Mesodermal cell (in vitro differentiated cells): Measurements from ENCODE around the gene HMGN5. TPM values are rescaled to one million over a fixed set of nuclear protein-coding genes. Genes with fewer than 3 reads are reported as not detected.

ENCODE experiments used
- H3K27ac ChIP-seq: 2 replicates; pipeline ENCODE4 v1.7.0; 2013; ENCODE audit warnings: mild to moderate bottlenecking, low read depth, low read length, moderate library complexity; ENCODE audit not compliant: severe bottlenecking
- H3K36me3 ChIP-seq: 2 replicates; pipeline ENCODE4 v1.7.1; 2013; ENCODE audit warnings: mild to moderate bottlenecking, low read length, moderate library complexity; ENCODE audit not compliant: control insufficient read depth, insufficient read depth
- H3K4me1 ChIP-seq: one replicate; pipeline ENCODE4 v1.7.1; 2013; ENCODE audit warnings: mild to moderate bottlenecking, low read length; ENCODE audit not compliant: insufficient read depth, control insufficient read depth, poor library complexity, severe bottlenecking
- H3K4me3 ChIP-seq: 2 replicates; pipeline ENCODE4 v1.7.0; 2013; ENCODE audit warnings: low read length, control low read depth, mild to moderate bottlenecking; ENCODE audit not compliant: insufficient read depth, poor library complexity, severe bottlenecking; ENCODE audit errors: extremely low read depth
- H3K9me3 ChIP-seq: 2 replicates; pipeline ENCODE4 v1.7.1; 2013; ENCODE audit warnings: mild to moderate bottlenecking, low read length, moderate library complexity; ENCODE audit not compliant: control insufficient read depth
- WGBS, 2 experiments: methylation state at CpG; one replicate each; pipeline ENCODE4 v1.1.5; 2013; ENCODE audit warnings: missing lambda C conversion rate in 2 of 2; ENCODE audit not compliant: insufficient coverage in 2 of 2; 5-methylcytosine and 5-hydroxymethylcytosine counted together
- polyA plus RNA-seq, 2 experiments: library from polyadenylated mRNA; stranded (reverse); fragments of 50-300 nt; gene quantifications; one replicate each; pipeline ENCODE4 v1.2.3, GENCODE V29; 2013

Gene HMGN5
- polyA plus RNA-seq (2013, experiment 1 of 2), result 10.2 TPM
- polyA plus RNA-seq (2013, experiment 2 of 2), result 14.8 TPM

GRCh38 chrX:81201671-81202455, at the start of gene HMGN5, which contains the start of gene SH3BGRL:
HMGN5 (minus strand) TSS chrX:81201913; CDS start chrX:81121549, 80,364 bp downstream.
SH3BGRL (plus strand) TSS chrX:81202102; CDS start chrX:81202201, 99 bp downstream.
- Histone ChIP-seq H3K4me3 (peak within 1 kb of the TSS; percentile 54), H3K9me3 (no peaks in the 10 kb centered on the region), H3K36me3 (peaks cover 10% of the 10 kb centered on the region), H3K27ac (peak within 1 kb of the TSS; percentile 81), H3K4me1 (no peaks in the 10 kb centered on the region)
- 0 to 2% methylated on average over 7 to 8 of the region's 23 CpGs for WGBS, 2 experiments

- no peak overlapping the region for H3K4me3 ChIP-seq
- 80% methylated on average over 2 of the region's 7 CpGs; no CpG with 5 or more reads in 1 of the 2 experiments for WGBS, 2 experiments
- H3K36me3 ChIP-seq, result peaks cover 20% of the 10 kb centered on the region
- no peaks in the 10 kb centered on the region for H3K9me3 ChIP-seq
- H3K27ac ChIP-seq, result no peak overlapping the region
- no peaks in the 10 kb centered on the region for H3K4me1 ChIP-seq
These were observed 40.0 kb upstream of the HMGN5 start for GRCh38 chrX:81241753-81242152.

GRCh38 chrX:81240701-81241331, 39.1 kb upstream of the HMGN5 start:
- WGBS, 2 experiments, result no CpG with 5 or more reads among the region's 4 CpGs
- H3K4me1 ChIP-seq, result no peaks in the 10 kb centered on the region
- H3K27ac ChIP-seq, result no peak overlapping the region
- H3K4me3 ChIP-seq, result no peak overlapping the region
- no peaks in the 10 kb centered on the region for H3K9me3 ChIP-seq
- peaks cover 20% of the 10 kb centered on the region for H3K36me3 ChIP-seq

GRCh38 chrX:81238166-81238565, 36.5 kb upstream of the HMGN5 start:
- no peak overlapping the region for H3K27ac ChIP-seq
- 100% methylated on average over 1 of the region's 4 CpGs; no CpG with 5 or more reads in 1 of the 2 experiments for WGBS, 2 experiments
- H3K4me3 ChIP-seq, result no peak overlapping the region
- peaks cover 20% of the 10 kb centered on the region for H3K36me3 ChIP-seq
- H3K9me3 ChIP-seq, result no peaks in the 10 kb centered on the region
- no peaks in the 10 kb centered on the region for H3K4me1 ChIP-seq

- Histone ChIP-seq H3K36me3 (peaks cover 19% of the 10 kb centered on the region), H3K9me3 (no peaks in the 10 kb centered on the region), H3K4me1 (no peaks in the 10 kb centered on the region), H3K4me3 (no peak overlapping the region), H3K27ac (no peak overlapping the region)
- no CpG with 5 or more reads among the region's 1 CpG for WGBS, 2 experiments
These were observed 35.8 kb upstream of the HMGN5 start for GRCh38 chrX:81237516-81237915.

GRCh38 chrX:81232218-81232617, 30.5 kb upstream of the HMGN5 start:
- no peaks in the 10 kb centered on the region for H3K9me3 ChIP-seq
- WGBS, 2 experiments, result 100% methylated on average over 1 of the region's 1 CpG
- no peak overlapping the region for H3K4me3 ChIP-seq
- H3K4me1 ChIP-seq, result no peaks in the 10 kb centered on the region
- H3K36me3 ChIP-seq, result peaks cover under 1% of the 10 kb centered on the region
- H3K27ac ChIP-seq, result no peak overlapping the region

- no peaks in the 10 kb centered on the region for H3K9me3 ChIP-seq
- H3K36me3 ChIP-seq, result no peaks in the 10 kb centered on the region
- H3K27ac ChIP-seq, result no peak overlapping the region
- H3K4me1 ChIP-seq, result no peaks in the 10 kb centered on the region
- no CpG with 5 or more reads among the region's 1 CpG for WGBS, 2 experiments
- no peak overlapping the region for H3K4me3 ChIP-seq
These were observed 29.8 kb upstream of the HMGN5 start for GRCh38 chrX:81231476-81231875.

- Histone ChIP-seq H3K27ac (no peak overlapping the region), H3K4me3 (no peak overlapping the region), H3K4me1 (no peaks in the 10 kb centered on the region), H3K36me3 (no peaks in the 10 kb centered on the region), H3K9me3 (no peaks in the 10 kb centered on the region)
- WGBS, 2 experiments, result 86% methylated on average over 1 of the region's 2 CpGs; no CpG with 5 or more reads in 1 of the 2 experiments
These were observed 28.2 kb upstream of the HMGN5 start for GRCh38 chrX:81229901-81230300.

GRCh38 chrX:81229229-81229628, 27.5 kb upstream of the HMGN5 start:
- H3K9me3 ChIP-seq, result no peaks in the 10 kb centered on the region
- no peak overlapping the region for H3K4me3 ChIP-seq
- no peaks in the 10 kb centered on the region for H3K36me3 ChIP-seq
- H3K4me1 ChIP-seq, result no peaks in the 10 kb centered on the region
- WGBS, 2 experiments, result no CpG with 5 or more reads among the region's 3 CpGs
- no peak overlapping the region for H3K27ac ChIP-seq

- Histone ChIP-seq H3K4me1 (no peaks in the 10 kb centered on the region), H3K36me3 (peaks cover 4% of the 10 kb centered on the region), H3K9me3 (no peaks in the 10 kb centered on the region), H3K4me3 (no peak overlapping the region), H3K27ac (no peak overlapping the region)
- no CpG with 5 or more reads among the region's 1 CpG for WGBS, 2 experiments
These were observed 14.0 kb upstream of the HMGN5 start for GRCh38 chrX:81215685-81216084.

GRCh38 chrX:81208916-81209315, 7.2 kb upstream of the HMGN5 start:
- WGBS, 2 experiments, result 73% methylated on average over 3 of the region's 8 CpGs; no CpG with 5 or more reads in 1 of the 2 experiments
- no peaks in the 10 kb centered on the region for H3K9me3 ChIP-seq
- no peak overlapping the region for H3K27ac ChIP-seq
- H3K36me3 ChIP-seq, result peaks cover 13% of the 10 kb centered on the region
- no peak overlapping the region for H3K4me3 ChIP-seq
- H3K4me1 ChIP-seq, result no peaks in the 10 kb centered on the region
